Measurements from ENCODE around the gene PSMB2. TPM values are rescaled to one million over a fixed set of nuclear protein-coding genes. Genes with fewer than 3 reads are reported as not detected.

PSMB2 gene
- total RNA-seq, 1 donor: 18.5 TPM

DNA sequence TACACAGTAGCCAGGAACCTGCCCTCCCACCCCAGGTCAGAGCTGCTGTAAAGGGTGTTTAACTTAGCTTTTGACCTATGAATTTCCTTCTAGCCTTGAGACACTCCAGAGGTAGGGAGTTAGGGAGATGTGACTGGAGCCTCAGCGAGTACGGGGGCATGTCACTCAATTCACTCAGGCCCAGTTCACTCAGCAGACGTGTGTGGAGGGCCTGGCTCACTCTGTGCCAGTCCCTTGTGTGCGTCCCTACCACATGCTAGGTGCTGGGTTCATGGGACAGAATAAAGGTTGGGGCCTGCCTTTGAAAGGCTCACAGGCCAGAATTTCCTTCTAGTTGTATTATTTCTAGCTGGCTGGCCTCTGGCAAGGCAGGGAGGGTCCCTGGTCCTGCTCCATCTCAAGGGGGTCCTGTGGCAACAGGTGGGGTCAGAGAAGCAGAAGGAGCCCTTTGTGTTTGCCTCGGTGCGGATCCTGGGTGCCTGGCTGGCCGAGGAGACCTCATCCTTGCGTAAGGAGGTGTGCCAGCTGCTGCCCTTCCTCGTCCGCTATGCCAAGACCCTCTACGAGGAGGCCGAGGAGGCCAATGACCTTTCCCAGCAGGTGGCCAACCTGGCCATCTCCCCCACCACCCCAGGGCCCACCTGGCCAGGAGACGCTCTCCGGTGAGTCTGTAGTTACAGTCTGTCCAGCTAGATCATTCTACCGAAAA is 79.2 kb downstream of the PSMB2 start:
- peaks cover 25% of the 10 kb centered on the region for H3K79me2 ChIP-seq (ENCODE audit: insufficient read depth, low read length)
- TF ChIP-seq, protein P1, sequence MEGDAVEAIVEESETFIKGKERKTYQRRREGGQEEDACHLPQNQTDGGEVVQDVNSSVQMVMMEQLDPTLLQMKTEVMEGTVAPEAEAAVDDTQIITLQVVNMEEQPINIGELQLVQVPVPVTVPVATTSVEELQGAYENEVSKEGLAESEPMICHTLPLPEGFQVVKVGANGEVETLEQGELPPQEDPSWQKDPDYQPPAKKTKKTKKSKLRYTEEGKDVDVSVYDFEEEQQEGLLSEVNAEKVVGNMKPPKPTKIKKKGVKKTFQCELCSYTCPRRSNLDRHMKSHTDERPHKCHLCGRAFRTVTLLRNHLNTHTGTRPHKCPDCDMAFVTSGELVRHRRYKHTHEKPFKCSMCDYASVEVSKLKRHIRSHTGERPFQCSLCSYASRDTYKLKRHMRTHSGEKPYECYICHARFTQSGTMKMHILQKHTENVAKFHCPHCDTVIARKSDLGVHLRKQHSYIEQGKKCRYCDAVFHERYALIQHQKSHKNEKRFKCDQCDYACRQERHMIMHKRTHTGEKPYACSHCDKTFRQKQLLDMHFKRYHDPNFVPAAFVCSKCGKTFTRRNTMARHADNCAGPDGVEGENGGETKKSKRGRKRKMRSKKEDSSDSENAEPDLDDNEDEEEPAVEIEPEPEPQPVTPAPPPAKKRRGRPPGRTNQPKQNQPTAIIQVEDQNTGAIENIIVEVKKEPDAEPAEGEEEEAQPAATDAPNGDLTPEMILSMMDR (IDR thresholded peaks at IDR 0.05; ENCODE audit: extremely low read depth, low read depth, low read length): no peak
- no peaks in the 10 kb centered on the region for H3K27me3 ChIP-seq (ENCODE audit: insufficient read depth, low read length)
- H2AFZ ChIP-seq (ENCODE audit: low read length): no peak overlapping the region
- H3K27ac ChIP-seq (ENCODE audit: low read depth, low read length): no peak overlapping the region
- no peak overlapping the region for H3K4me3 ChIP-seq (ENCODE audit: insufficient read depth, low read length)
- H3K4me1 ChIP-seq (ENCODE audit: insufficient read depth, low read length): peaks cover 21% of the 10 kb centered on the region
- no peak for DNase-seq (ENCODE audit: insufficient read length, low spot score, missing footprints)
- peaks cover 62% of the 10 kb centered on the region for H4K20me1 ChIP-seq (ENCODE audit: insufficient read depth, low read length)
- peak overlapping the region; percentile 41 for H3K4me2 ChIP-seq (ENCODE audit: insufficient read depth, low read length)
- H3K9me3 ChIP-seq (ENCODE audit: low read depth, low read length): no peaks in the 10 kb centered on the region
- H3K36me3 ChIP-seq (ENCODE audit: insufficient read depth, low read length): peaks cover 27% of the 10 kb centered on the region

DNA sequence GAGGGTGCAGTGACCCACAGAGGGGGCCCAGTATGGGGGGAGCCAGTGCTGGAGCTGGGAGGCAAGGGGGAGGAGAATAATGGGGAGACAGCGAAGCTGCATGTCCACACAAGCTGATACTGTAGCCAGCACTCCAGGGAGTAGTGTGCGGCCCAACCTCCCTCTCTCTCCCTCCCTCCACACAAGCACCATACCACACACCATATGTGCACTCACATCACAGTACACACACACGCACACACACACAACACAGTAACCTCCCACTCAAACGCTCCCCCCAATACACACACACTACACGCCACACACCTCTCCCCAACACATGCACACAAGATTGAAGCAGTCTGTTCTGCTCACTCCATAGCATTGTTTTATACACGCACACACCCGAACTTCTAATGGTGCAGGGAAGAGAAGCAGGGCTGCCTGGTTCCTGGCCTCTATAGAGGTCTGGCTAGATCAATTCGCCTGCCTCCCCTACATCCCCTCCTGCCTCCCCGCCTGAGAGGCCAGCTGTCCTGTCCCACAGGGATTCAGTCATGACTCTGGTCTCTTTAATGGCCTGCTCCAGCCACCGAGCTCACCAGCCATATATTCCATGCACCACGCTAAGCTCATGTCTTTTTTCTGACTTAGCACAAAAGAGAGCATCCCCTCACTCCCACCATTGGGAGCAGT is 79.9 kb downstream of the PSMB2 start:
- DNase-seq (ENCODE audit: insufficient read length, low spot score, missing footprints): no peak
- H3K4me2 ChIP-seq (ENCODE audit: insufficient read depth, low read length): peak overlapping the region; percentile 41
- H3K4me3 ChIP-seq (ENCODE audit: insufficient read depth, low read length): no peak overlapping the region
- no peaks in the 10 kb centered on the region for H3K27me3 ChIP-seq (ENCODE audit: insufficient read depth, low read length)
- H4K20me1 ChIP-seq (ENCODE audit: insufficient read depth, low read length): peaks cover 62% of the 10 kb centered on the region
- peaks cover 27% of the 10 kb centered on the region for H3K36me3 ChIP-seq (ENCODE audit: insufficient read depth, low read length)
- no peak overlapping the region for H3K27ac ChIP-seq (ENCODE audit: low read depth, low read length)
- peaks cover 25% of the 10 kb centered on the region for H3K4me1 ChIP-seq (ENCODE audit: insufficient read depth, low read length)
- H3K9me3 ChIP-seq (ENCODE audit: low read depth, low read length): no peaks in the 10 kb centered on the region
- H3K79me2 ChIP-seq (ENCODE audit: insufficient read depth, low read length): peaks cover 32% of the 10 kb centered on the region
- no peak overlapping the region for H2AFZ ChIP-seq (ENCODE audit: low read length)
- TF ChIP-seq, protein P1 (IDR thresholded peaks at IDR 0.05; ENCODE audit: extremely low read depth, low read depth, low read length): no peak

DNA sequence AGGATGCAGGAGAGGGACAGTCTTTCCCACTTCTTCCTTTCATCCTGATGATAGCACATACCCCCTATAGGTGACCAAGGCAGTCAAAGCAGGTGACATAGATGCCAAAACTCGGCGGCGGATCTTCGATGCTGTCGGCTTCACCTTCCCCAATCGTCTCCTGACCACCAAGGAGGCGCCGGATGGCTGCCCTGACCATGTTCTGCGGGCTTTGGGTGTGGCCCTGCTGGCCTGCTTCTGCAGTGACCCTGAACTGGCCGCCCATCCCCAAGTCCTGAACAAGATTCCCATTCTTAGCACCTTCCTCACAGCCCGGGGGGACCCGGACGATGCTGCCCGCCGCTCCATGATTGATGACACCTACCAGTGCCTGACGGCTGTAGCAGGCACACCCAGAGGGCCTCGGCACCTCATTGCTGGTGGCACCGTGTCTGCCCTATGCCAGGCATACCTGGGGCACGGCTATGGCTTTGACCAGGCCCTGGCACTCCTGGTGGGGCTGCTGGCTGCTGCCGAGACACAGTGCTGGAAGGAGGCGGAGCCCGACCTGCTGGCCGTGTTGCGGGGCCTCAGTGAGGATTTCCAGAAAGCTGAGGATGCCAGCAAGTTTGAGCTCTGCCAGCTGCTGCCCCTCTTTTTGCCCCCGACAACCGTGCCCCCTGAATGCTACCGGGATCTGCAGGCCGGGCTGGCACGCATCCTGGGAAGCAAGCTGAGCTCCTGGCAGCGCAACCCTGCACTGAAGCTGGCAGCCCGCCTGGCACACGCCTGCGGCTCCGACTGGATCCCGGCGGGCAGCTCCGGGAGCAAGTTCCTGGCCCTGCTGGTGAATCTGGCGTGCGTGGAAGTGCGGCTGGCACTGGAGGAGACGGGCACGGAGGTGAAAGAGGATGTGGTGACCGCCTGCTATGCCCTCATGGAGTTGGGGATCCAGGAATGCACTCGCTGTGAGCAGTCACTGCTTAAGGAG is 80.8 kb downstream of the PSMB2 start:
- Histone ChIP-seq H3K27ac (ENCODE audit: low read depth, low read length) (no peak overlapping the region), H3K4me1 (ENCODE audit: insufficient read depth, low read length) (peaks cover 34% of the 10 kb centered on the region), H3K27me3 (ENCODE audit: insufficient read depth, low read length) (no peaks in the 10 kb centered on the region), H3K9me3 (ENCODE audit: low read depth, low read length) (no peaks in the 10 kb centered on the region), H3K79me2 (ENCODE audit: insufficient read depth, low read length) (peaks cover 32% of the 10 kb centered on the region), H3K4me3 (ENCODE audit: insufficient read depth, low read length) (peak overlapping the region; percentile 7), H3K4me2 (ENCODE audit: insufficient read depth, low read length) (peak overlapping the region; percentile 41), H4K20me1 (ENCODE audit: insufficient read depth, low read length) (peaks cover 67% of the 10 kb centered on the region), H3K36me3 (ENCODE audit: insufficient read depth, low read length) (peaks cover 27% of the 10 kb centered on the region), H2AFZ (ENCODE audit: low read length) (no peak overlapping the region)
- DNase-seq (ENCODE audit: insufficient read length, low spot score, missing footprints): no peak
- TF ChIP-seq, protein P1 (IDR thresholded peaks at IDR 0.05; ENCODE audit: extremely low read depth, low read depth, low read length): no peak
